OCI-LY3 (cell line): Measurements from ENCODE around the gene NR1H4.

ENCODE experiments used
- EZH2phosphoT487 ChIP-seq: fragments of 200-600 bp; shearing (Covaris generic); IDR thresholded peaks from 2 replicates; pipeline ENCODE4 v1.6.1; 2018; ENCODE audit warnings: antibody characterized with exemption, mixed run types, low read depth
- TF ChIP-seq, protein P1 (sequence below): fragments of 200-600, 300-600 bp; sonication (generic); IDR thresholded peaks from 2 replicates; pipeline ENCODE4 v1.5.1; 2014; ENCODE audit warnings: antibody characterized with exemption, low read length, low read depth

- TF ChIP-seq, protein P1, sequence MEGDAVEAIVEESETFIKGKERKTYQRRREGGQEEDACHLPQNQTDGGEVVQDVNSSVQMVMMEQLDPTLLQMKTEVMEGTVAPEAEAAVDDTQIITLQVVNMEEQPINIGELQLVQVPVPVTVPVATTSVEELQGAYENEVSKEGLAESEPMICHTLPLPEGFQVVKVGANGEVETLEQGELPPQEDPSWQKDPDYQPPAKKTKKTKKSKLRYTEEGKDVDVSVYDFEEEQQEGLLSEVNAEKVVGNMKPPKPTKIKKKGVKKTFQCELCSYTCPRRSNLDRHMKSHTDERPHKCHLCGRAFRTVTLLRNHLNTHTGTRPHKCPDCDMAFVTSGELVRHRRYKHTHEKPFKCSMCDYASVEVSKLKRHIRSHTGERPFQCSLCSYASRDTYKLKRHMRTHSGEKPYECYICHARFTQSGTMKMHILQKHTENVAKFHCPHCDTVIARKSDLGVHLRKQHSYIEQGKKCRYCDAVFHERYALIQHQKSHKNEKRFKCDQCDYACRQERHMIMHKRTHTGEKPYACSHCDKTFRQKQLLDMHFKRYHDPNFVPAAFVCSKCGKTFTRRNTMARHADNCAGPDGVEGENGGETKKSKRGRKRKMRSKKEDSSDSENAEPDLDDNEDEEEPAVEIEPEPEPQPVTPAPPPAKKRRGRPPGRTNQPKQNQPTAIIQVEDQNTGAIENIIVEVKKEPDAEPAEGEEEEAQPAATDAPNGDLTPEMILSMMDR = no peak
- TF ChIP-seq EZH2phosphoT487 = no peak
Observed at GRCh38 chr12:100612606-100613005, 138.9 kb downstream of the NR1H4 start.
